ENCODE results near the gene GOLPH3.
"Not testable (repeated sequence)": the region's sequence is repeated elsewhere in the genome, so short reads cannot be mapped to it uniquely, and the experiment has no call there.

Gene GOLPH3

DNA sequence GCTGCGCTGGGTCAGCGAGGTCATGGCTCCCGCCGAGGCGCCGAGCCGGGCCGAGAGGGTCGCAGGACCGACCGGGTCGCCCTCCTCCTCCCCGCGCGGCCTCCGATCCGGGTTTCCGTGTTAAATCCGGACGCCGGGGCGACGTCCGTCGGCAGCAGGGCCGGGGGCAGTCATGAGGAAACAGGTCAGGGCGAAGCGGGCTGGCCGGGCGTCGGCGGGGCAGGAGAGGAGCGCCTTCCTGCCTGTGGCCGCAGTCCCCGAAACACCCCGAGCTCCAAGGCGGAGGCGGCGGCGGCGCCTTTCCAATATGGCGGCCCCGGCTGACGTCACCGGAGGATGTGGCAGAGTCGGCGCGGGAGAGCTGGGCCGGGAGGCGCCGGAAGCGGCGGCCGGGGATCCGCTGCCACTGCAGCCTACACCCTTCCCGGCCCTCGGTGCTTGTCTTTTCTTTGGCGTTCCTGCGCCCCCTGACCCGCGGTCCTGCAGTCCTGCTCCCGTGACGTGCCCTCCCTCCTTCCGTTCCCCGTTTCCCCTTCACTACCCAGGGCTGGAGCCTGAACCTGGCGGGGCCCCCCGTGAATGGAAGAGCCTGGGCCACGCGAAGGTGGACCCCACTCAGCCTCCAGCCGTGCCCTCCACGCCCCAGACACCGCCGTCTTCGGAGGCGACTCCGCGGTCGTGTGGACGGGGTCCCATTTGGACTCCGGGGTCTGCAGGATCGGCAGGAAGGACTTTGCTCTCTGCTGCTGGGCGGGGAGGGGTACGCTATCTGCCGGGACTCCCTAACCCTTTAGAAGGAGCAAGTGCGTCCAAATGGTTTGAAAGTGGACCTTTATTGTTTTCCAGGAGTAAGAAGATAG, at the start of gene GOLPH3:
GOLPH3 (minus strand) TSS at position 309 of the 860 bp plus-strand sequence; CDS start at position 24, 285 bp downstream.
- DNase-seq (ENCODE audit: low spot score) = peak; percentile 88

- no peak for DNase-seq (ENCODE audit: low spot score)
These were observed 48.8 kb upstream of the GOLPH3 start for GRCh38 chr5:32222723-32223470.

- DNase-seq (ENCODE audit: low spot score) = no peak
These were observed 43.8 kb upstream of the GOLPH3 start for GRCh38 chr5:32217886-32218396.

DNA sequence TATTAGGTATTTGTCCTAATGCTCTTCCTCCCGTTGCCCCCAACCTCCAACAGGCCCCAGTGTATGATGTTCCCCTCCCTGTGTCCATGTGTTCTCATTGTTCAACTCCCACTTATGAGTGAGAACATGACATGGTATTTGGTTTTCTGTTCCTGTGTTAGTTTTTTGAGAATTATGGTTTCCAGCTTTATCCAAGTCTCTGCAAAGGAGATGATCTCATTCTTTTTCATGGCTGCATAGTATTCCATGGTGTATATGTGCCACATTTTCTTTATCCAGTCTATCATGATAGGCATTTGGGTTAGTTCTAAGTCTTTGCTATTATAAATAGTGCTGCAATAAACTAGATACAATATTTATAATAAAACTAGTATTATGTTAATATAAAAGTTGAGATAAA, 40.2 kb upstream of the GOLPH3 start:
- not testable (repeated sequence) for DNase-seq (ENCODE audit: low spot score)

DNA sequence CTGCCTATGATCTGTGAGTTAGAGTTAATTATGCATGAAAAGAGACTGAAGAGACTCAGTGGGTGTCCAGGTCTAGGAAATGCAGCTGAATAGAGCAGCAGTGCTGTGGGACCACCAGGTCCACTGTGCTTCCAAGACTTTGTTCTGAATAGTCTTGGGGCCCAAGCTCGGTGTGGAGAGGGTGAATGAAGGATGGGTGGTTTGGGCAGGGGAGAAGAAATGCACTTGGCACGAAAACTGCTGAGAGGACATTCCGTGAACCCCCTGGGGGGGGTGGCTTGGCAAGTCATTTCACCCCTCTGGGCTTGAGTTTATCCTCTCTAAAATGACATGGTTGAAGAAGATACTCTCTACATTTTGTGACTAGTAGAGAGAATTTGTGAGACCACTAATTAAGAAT, 36.0 kb upstream of the GOLPH3 start:
- DNase-seq (ENCODE audit: low spot score) = no peak

GRCh38 chr5:32208837-32209236, 34.7 kb upstream of the GOLPH3 start:
- not testable (repeated sequence) for DNase-seq (ENCODE audit: low spot score)

GRCh38 chr5:32207355-32207634, 33.2 kb upstream of the GOLPH3 start:
- DNase-seq (ENCODE audit: low spot score) = no peak

DNA sequence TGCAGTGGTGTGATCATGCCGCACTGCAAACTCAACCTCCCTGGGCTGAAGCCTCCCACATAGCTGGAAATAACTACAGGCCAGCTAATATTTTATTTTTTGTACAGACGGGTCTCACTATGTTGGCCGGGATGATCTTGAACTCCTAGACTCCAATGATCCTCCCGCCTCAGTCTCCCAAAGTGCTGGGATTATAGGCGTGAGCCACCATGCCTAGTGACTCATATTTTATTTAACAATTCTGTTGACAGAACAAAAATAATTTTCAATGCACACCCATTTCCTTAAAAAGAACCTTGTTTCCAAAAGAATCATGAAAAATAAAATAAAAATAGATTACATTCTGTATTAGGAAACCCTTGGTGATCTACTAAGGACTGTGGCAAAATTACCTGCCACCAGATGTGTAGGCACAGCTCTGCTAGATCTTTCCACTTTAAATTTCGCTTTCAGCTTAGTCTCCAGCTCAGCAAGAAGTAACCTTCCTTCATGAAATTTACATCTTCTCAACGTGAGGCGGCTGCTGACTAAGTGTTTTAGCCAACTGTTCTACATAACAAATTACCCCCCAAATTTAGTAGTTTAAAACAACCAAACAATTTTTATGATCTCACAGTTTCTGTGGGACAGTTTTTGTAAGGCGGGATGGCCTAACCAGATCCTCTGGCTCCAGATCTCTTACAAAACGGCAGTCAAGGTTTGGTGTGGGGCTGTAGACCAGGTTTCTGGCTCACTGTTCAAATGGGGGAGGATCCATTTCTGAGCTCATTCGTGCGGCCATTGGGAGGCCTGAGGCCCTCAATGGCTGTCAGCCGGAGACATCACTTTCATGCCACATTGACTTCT, 32.6 kb upstream of the GOLPH3 start:
- DNase-seq (ENCODE audit: low spot score) = no peak

DNA sequence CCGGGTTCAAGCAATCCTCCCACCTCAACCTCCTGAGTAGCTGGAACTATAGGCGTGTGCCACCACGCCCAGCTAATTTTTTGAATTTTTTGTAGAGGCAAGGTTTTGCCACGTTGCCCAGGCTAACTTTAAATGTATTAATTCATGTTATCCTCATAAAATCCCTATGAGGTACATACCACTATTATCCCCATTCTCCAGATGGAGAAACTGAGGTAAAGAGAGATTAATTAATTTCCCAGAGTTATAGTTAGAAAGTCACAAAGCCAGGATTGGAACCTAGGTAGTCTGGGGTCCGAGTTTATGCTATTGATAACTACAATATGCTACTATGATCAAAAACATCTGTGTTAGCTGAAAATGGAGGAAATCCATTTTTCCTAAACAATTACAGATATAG, 31.9 kb upstream of the GOLPH3 start:
- no peak for DNase-seq (ENCODE audit: low spot score)

- DNase-seq (ENCODE audit: low spot score) = no peak
These were observed 28.3 kb upstream of the GOLPH3 start for GRCh38 chr5:32202394-32202793.

GRCh38 chr5:32201122-32201753, 27.1 kb upstream of the GOLPH3 start:
- DNase-seq (ENCODE audit: low spot score) = no peak

- DNase-seq (ENCODE audit: low spot score) = no peak
These were observed 22.9 kb upstream of the GOLPH3 start for GRCh38 chr5:32197032-32197431.

GRCh38 chr5:32195265-32195664, 21.1 kb upstream of the GOLPH3 start:
- DNase-seq (ENCODE audit: low spot score) = no peak

GRCh38 chr5:32193591-32193990, 19.5 kb upstream of the GOLPH3 start:
- no peak for DNase-seq (ENCODE audit: low spot score)

DNA sequence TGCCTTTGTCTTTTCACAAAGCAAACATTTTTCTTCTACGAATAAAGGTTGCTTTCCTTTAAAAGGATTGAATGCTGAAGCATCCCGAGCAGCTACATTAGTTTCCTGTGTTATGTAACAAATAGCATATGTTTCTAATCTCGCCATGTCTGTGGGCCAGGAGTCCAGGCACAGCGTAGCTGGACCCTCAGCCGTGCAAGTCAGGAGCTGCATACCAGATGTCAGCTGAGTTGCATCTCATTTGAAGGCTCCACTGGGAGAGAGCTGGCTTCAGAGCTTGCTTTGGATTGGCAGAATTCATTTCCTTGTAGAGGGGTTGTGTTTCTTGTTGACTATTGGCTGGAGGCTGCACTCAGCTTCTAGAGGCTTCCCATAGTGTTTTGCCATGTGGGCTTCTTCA, 16.0 kb upstream of the GOLPH3 start:
- DNase-seq (ENCODE audit: low spot score) = no peak

GRCh38 chr5:32187675-32188074, 13.6 kb upstream of the GOLPH3 start:
- DNase-seq (ENCODE audit: low spot score) = no peak

DNA sequence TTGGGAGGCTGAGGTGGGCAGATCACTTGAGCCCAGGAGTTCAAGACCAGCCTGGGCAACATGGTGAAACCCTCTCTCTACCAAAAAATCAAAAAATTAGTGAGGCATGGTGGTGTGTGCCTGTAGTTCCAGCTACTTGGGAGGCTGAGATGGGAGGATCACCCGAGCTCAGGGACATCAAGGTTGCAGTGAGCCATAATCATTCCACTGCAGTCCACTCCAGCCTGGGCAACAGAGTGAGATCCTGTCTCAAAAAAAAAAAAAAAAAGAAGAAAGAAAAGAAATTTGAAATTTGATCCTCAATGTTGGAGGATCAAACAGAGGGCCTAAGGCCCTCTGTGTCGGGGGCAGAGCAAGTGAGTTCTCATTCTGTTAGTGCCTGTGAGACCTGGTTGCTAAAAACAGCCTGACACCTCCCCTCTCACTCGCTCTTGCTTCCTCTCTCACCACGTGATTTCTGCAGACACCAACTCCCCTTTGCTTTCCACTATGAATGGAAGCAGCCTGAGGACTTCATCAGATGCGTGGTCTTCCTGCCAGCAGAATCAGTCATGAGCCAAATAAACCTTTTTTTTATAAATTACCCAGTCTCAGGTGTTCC, 8.4 kb upstream of the GOLPH3 start:
- no peak for DNase-seq (ENCODE audit: low spot score)

DNA sequence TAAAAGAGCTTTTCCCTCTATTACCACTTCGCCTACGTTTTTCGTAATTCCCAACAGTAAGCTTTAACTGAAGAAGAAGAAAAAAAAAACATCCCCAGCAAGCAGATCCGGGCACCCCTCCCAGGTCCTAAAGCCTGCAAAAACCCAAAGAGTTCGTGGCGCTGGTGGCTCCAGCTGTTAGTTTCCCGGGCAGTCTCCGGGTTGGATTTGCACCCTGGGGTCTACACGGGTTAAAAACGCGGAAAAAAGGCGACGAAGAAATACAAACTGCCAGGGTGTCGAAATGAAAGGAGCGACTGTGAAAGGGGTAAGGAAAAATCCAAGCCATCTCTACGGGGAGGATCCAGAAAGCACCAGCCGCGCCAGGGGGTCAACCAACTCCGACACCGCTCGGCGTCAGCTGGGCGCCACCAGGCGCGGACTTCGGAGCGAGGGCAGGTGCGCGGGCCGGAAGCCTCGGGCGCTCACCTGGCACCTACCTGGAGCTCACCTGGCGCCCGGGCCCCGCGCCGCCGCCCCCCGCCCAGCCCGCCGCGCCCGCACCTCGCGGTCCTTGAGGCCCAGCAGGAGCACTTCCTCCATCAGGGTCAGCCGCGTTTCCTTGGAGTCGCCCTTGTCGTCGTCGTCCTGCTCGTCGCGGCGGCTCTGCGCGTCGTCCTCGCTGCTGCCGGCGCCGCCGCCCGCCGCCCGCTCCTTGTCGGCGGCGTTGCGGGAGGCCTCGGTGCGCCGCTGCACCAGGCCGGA, 680 bp downstream of the GOLPH3 start:
- DNase-seq (ENCODE audit: low spot score) = peak; percentile 19

- no peak for DNase-seq (ENCODE audit: low spot score)
These were observed 1.2 kb downstream of the GOLPH3 start for GRCh38 chr5:32172923-32173266.

GRCh38 chr5:32172186-32172911, 1.8 kb downstream of the GOLPH3 start:
- peak; percentile 11 for DNase-seq (ENCODE audit: low spot score)

Data from CD4-positive, alpha-beta T cell treated with Interleukin-2 at 100 ng/mL for 4 hours (primary cell).